HEK293 (cell line): Measurements from ENCODE around the gene ABCA1.

Experiments used
- KLF9 ChIP-seq: fragments of 450-650 bp; formaldehyde crosslinking; IDR thresholded peaks from 2 replicates; pipeline ENCODE4 v1.5.1; 2016; ENCODE audit warnings: missing biosample characterization, missing genetic modification characterization, low read depth
- YY1 ChIP-seq: fragments of 450-650 bp; formaldehyde crosslinking; IDR thresholded peaks from 2 replicates; pipeline ENCODE4 v1.5.1; 2018; ENCODE audit warnings: missing biosample characterization, missing genetic modification characterization
- ZBTB21 ChIP-seq: fragments of 450-650 bp; formaldehyde crosslinking; IDR thresholded peaks from 2 replicates; pipeline ENCODE4 v1.5.1; 2017; ENCODE audit warnings: missing biosample characterization, missing genetic modification characterization
- ZEB2 ChIP-seq: fragments of 450-650 bp; formaldehyde crosslinking; IDR thresholded peaks from 2 replicates; pipeline ENCODE4 v1.5.1; 2016; ENCODE audit warnings: missing biosample characterization, missing genetic modification characterization
- ZNF138 ChIP-seq: fragments of 450-650 bp; formaldehyde crosslinking; IDR thresholded peaks from 2 replicates; pipeline ENCODE4 v1.5.1; 2016; ENCODE audit warnings: missing biosample characterization, missing genetic modification characterization, borderline replicate concordance
- ZNF184 ChIP-seq: fragments of 450-650 bp; IDR thresholded peaks from 2 replicates; pipeline ENCODE4 v1.5.1; 2018; ENCODE audit warnings: missing biosample characterization, mild to moderate bottlenecking, missing genetic modification characterization
- ZNF514 ChIP-seq: fragments of 450-650 bp; formaldehyde crosslinking; IDR thresholded peaks from 2 replicates; pipeline ENCODE4 v1.5.1; 2016; ENCODE audit warnings: missing biosample characterization, missing genetic modification characterization
- ZNF561 ChIP-seq: fragments of 450-650 bp; IDR thresholded peaks from 2 replicates; pipeline ENCODE4 v1.5.1; 2018; ENCODE audit warnings: missing biosample characterization, missing genetic modification characterization, borderline replicate concordance
- ZSCAN18 ChIP-seq: fragments of 450-650 bp; formaldehyde crosslinking; IDR thresholded peaks from 2 replicates; pipeline ENCODE4 v1.5.1; 2016; ENCODE audit warnings: missing biosample characterization, missing genetic modification characterization
- ZSCAN30 ChIP-seq: fragments of 450-650 bp; IDR thresholded peaks from 2 replicates; pipeline ENCODE4 v1.5.1; 2018; ENCODE audit warnings: missing biosample characterization, mild to moderate bottlenecking, missing genetic modification characterization, moderate library complexity
- TF ChIP-seq, protein P1 (sequence below): fragments of 450-650 bp; formaldehyde crosslinking; IDR thresholded peaks from 2 replicates; pipeline ENCODE4 v1.5.1; 2016; ENCODE audit warnings: missing biosample characterization, missing genetic modification characterization
- TF ChIP-seq, protein P2 (sequence below): fragments of 450-650 bp; formaldehyde crosslinking; IDR thresholded peaks from 2 replicates; pipeline ENCODE4 v1.5.1; 2016; ENCODE audit warnings: missing biosample characterization, missing genetic modification characterization
- TF ChIP-seq, protein P3 (sequence below): fragments of 450-650 bp; formaldehyde crosslinking; IDR thresholded peaks from 2 replicates; pipeline ENCODE4 v1.5.1; 2016; ENCODE audit warnings: missing biosample characterization, missing genetic modification characterization, low read depth
- TF ChIP-seq, protein P4 (sequence below): fragments of 450-650 bp; formaldehyde crosslinking; IDR thresholded peaks from 2 replicates; pipeline ENCODE4 v1.5.1; 2016; ENCODE audit warnings: missing biosample characterization, missing genetic modification characterization

DNA sequence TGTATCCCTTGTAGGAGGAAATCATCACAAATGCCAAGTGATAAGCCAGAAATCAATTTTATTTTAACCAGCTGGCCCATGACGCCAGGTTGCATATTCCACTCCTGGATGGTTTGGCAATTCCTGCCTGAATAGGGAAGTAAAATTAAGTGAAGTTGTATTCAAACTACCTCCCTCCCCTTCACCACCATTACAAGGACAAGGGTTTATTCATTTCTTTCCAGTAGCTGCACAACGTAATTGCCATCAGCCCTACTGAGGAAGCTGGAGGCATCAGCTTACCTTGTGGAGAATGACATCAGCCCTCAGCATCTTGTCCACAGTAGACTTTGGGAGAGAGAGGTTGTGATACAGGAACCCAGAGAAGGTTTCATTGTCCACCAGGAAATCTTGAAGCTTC is 66.6 kb downstream of the ABCA1 start:
- TF ChIP-seq ZEB2 (tag by site-specific recombination) (no peak), ZSCAN18 (tag by site-specific recombination) (no peak), KLF9 (tag by site-specific recombination) (no peak), ZNF561 (no peak), ZNF514 (tag by site-specific recombination) (no peak), ZNF184 (tag by site-specific recombination) (no peak), ZNF138 (tag by site-specific recombination) (no peak), YY1 (no peak), ZSCAN30 (tag by site-specific recombination) (no peak), ZBTB21 (tag by site-specific recombination) (no peak)
- TF ChIP-seq, protein P1, sequence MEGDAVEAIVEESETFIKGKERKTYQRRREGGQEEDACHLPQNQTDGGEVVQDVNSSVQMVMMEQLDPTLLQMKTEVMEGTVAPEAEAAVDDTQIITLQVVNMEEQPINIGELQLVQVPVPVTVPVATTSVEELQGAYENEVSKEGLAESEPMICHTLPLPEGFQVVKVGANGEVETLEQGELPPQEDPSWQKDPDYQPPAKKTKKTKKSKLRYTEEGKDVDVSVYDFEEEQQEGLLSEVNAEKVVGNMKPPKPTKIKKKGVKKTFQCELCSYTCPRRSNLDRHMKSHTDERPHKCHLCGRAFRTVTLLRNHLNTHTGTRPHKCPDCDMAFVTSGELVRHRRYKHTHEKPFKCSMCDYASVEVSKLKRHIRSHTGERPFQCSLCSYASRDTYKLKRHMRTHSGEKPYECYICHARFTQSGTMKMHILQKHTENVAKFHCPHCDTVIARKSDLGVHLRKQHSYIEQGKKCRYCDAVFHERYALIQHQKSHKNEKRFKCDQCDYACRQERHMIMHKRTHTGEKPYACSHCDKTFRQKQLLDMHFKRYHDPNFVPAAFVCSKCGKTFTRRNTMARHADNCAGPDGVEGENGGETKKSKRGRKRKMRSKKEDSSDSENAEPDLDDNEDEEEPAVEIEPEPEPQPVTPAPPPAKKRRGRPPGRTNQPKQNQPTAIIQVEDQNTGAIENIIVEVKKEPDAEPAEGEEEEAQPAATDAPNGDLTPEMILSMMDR (tag by site-specific recombination): no peak
- TF ChIP-seq, protein P2, sequence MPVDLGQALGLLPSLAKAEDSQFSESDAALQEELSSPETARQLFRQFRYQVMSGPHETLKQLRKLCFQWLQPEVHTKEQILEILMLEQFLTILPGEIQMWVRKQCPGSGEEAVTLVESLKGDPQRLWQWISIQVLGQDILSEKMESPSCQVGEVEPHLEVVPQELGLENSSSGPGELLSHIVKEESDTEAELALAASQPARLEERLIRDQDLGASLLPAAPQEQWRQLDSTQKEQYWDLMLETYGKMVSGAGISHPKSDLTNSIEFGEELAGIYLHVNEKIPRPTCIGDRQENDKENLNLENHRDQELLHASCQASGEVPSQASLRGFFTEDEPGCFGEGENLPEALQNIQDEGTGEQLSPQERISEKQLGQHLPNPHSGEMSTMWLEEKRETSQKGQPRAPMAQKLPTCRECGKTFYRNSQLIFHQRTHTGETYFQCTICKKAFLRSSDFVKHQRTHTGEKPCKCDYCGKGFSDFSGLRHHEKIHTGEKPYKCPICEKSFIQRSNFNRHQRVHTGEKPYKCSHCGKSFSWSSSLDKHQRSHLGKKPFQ (tag by site-specific recombination): no peak
- TF ChIP-seq, protein P3, sequence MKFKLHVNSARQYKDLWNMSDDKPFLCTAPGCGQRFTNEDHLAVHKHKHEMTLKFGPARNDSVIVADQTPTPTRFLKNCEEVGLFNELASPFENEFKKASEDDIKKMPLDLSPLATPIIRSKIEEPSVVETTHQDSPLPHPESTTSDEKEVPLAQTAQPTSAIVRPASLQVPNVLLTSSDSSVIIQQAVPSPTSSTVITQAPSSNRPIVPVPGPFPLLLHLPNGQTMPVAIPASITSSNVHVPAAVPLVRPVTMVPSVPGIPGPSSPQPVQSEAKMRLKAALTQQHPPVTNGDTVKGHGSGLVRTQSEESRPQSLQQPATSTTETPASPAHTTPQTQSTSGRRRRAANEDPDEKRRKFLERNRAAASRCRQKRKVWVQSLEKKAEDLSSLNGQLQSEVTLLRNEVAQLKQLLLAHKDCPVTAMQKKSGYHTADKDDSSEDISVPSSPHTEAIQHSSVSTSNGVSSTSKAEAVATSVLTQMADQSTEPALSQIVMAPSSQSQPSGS: no peak
- TF ChIP-seq, protein P4, sequence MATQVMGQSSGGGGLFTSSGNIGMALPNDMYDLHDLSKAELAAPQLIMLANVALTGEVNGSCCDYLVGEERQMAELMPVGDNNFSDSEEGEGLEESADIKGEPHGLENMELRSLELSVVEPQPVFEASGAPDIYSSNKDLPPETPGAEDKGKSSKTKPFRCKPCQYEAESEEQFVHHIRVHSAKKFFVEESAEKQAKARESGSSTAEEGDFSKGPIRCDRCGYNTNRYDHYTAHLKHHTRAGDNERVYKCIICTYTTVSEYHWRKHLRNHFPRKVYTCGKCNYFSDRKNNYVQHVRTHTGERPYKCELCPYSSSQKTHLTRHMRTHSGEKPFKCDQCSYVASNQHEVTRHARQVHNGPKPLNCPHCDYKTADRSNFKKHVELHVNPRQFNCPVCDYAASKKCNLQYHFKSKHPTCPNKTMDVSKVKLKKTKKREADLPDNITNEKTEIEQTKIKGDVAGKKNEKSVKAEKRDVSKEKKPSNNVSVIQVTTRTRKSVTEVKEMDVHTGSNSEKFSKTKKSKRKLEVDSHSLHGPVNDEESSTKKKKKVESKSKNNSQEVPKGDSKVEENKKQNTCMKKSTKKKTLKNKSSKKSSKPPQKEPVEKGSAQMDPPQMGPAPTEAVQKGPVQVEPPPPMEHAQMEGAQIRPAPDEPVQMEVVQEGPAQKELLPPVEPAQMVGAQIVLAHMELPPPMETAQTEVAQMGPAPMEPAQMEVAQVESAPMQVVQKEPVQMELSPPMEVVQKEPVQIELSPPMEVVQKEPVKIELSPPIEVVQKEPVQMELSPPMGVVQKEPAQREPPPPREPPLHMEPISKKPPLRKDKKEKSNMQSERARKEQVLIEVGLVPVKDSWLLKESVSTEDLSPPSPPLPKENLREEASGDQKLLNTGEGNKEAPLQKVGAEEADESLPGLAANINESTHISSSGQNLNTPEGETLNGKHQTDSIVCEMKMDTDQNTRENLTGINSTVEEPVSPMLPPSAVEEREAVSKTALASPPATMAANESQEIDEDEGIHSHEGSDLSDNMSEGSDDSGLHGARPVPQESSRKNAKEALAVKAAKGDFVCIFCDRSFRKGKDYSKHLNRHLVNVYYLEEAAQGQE: no peak
